Measurements from ENCODE around the gene NFATC3. TPM values are rescaled to one million over a fixed set of nuclear protein-coding genes. Genes with fewer than 3 reads are reported as not detected.

NFATC3 gene
- total and polyA plus RNA-seq, 2 of the 8 experiments (the other 6 are each of a cell fraction or from before 2014, with no cell fraction given) = 17.6 to 34.5 TPM

DNA sequence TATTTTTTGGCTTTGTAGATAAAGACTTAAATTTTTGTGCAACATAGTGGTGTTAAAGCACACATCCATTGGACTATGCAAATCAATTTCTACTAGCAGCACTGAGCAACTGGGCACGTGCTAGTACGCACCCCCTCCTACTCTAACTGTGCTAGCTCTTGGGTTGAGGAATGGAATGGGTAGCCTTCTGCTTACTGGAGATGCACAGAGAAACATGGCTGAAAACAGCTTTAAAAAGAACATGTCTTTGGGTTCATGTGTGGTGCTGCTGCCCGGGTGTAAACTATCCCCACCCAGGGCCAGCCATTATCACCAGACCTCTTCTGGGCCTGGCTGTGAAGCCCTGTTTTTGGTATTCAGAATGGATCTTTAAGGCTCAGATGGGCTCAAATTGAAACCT is 143.5 kb downstream of the NFATC3 start:
- WGBS, 2 experiments (ENCODE audit: extremely low coverage in 1 of 2, insufficient coverage in 1 of 2, insufficient read length in 1 of 2, insufficient replicate concordance in 2 of 2, low coverage in 1 of 2, low lambda C conversion rate in 2 of 2, missing lambda C conversion rate in 1 of 2) = 100% methylated on average over 3 of the region's 3 CpGs; no CpG with 5 or more reads in 1 of the 2 experiments
- Histone ChIP-seq H3K27me3 (replicated peaks in 1 of 4; ENCODE audit: control insufficient read depth in 3 of 4, extremely low read depth in 1 of 4, insufficient read depth in 3 of 4, low read length in 3 of 4) (no peaks in the 10 kb centered on the region), H3K9me3 (ENCODE audit: insufficient read depth in 2 of 2, low read depth in 1 of 2, low read length in 1 of 2) (no peaks in the 10 kb centered on the region), H3K4ac (replicated peaks; ENCODE audit: insufficient read length, low read depth, low read length) (no peak overlapping the region), H4K5ac (ENCODE audit: insufficient read length, low read depth, low read length) (no peak overlapping the region), H3K4me3 (ENCODE audit: extremely low read depth in 1 of 4, insufficient read depth in 2 of 4, low read depth in 3 of 4, low read length in 4 of 4) (no peak overlapping the region), H3K23me2 (ENCODE audit: low read depth, low read length) (no peaks in the 10 kb centered on the region), H2BK120ac (replicated peaks; ENCODE audit: low read depth, low read length) (no peak overlapping the region), H2BK12ac (ENCODE audit: low read depth, low read length) (no peak overlapping the region), H3K4me2 (ENCODE audit: insufficient read depth in 1 of 2, low read depth in 2 of 2, low read length in 2 of 2) (no peak overlapping the region), H4K8ac (ENCODE audit: extremely low read depth, insufficient read depth, low read length) (no peak overlapping the region), H2BK15ac (ENCODE audit: low read length) (no peak overlapping the region), H2BK20ac (ENCODE audit: low read length) (no peak overlapping the region), H3K79me2 (ENCODE audit: control insufficient read depth in 1 of 2, insufficient read depth in 2 of 2, low read length in 2 of 2) (peaks cover 5 to 7% of the 10 kb centered on the region in 2 experiments), H3K56ac (replicated peaks; ENCODE audit: insufficient read length, low read depth, low read length) (no peak overlapping the region), H3K18ac (ENCODE audit: extremely low read depth, low read length) (no peak overlapping the region), H3K4me1 (replicated peaks in 1 of 4; ENCODE audit: control insufficient read depth in 3 of 4, insufficient read depth in 4 of 4, low read length in 3 of 4) (peaks cover 0 to 5% (median 1%) of the 10 kb centered on the region in 4 experiments; a peak in 3 of 7 replicates), H3K27ac (ENCODE audit: low read depth, low read length) (no peak overlapping the region), H3K79me1 (ENCODE audit: low read depth, low read length) (peaks cover 5% of the 10 kb centered on the region; the same call in 1 of the 2 replicates), H4K91ac (replicated peaks; ENCODE audit: insufficient read length, low read length) (no peak overlapping the region), H2AFZ (ENCODE audit: low read length) (no peak overlapping the region), H3K9ac (replicated peaks in 1 of 4; ENCODE audit: extremely low read depth in 1 of 4, low read depth in 3 of 4, low read length in 3 of 4) (no peak overlapping the region), H3K23ac (ENCODE audit: insufficient read length) (no peak overlapping the region), H4K20me1 (replicated peaks in 1 of 2; ENCODE audit: control insufficient read depth in 1 of 2, insufficient read depth in 2 of 2, low read length in 2 of 2) (peaks cover 12 to 21% of the 10 kb centered on the region in 2 experiments), H3K14ac (ENCODE audit: insufficient read length) (no peak overlapping the region), H2AK5ac (ENCODE audit: low read depth, low read length) (no peak overlapping the region), H2BK5ac (ENCODE audit: low read depth, low read length) (no peak overlapping the region), H3K36me3 (ENCODE audit: control insufficient read depth in 2 of 4, insufficient read depth in 4 of 4, low read length in 3 of 4) (peaks cover 9 to 40% (median 29%) of the 10 kb centered on the region in 4 experiments)
- FAIRE-seq (no peak), DNase-seq (ENCODE audit: low read depth in 1 of 2, low spot score in 2 of 2) (no peak)
- ChIA-PET POLR2A (ENCODE audit: partially characterized antibody) (interaction anchor here (0.6 to 4.4 kb wide), 7 partner anchors 8 to 352 kb away, joined by 3 to 20 read pairs (median 3); partner anchors contain the start of gene NFATC3), CTCF (ENCODE audit: partially characterized antibody) (interaction anchor here (0.6 to 5.6 kb wide), 24 partner anchors 9 to 294 kb away, joined by 3 to 68 read pairs (median 4); partner anchors contain the start of gene NFATC3)
- no peak for TF ChIP-seq RBBP5 (IDR thresholded peaks at IDR 0.05; ENCODE audit: borderline replicate concordance, low read depth, low read length)
- TF ChIP-seq FOSL1 (IDR thresholded peaks at IDR 0.05; ENCODE audit: insufficient read depth, low read depth, low read length) = no peak
- no peak for TF ChIP-seq RNF2 (IDR thresholded peaks at IDR 0.05; ENCODE audit: borderline replicate concordance, low read depth, low read length, missing control alignments, poor library complexity, severe bottlenecking)
- no peak for TF ChIP-seq CTBP2 (IDR thresholded peaks at IDR 0.05; ENCODE audit: borderline replicate concordance, insufficient read depth, insufficient read length, low read length)
- no peak for TF ChIP-seq SIX5 (IDR thresholded peaks at IDR 0.05; ENCODE audit: low read depth, low read length)
- TF ChIP-seq SP2 (IDR thresholded peaks at IDR 0.05; ENCODE audit: low read length) = no peak
- TF ChIP-seq RFX5 (IDR thresholded peaks at IDR 0.05; ENCODE audit: borderline replicate concordance, low read depth, low read length) = no peak
- TF ChIP-seq, protein P1, sequence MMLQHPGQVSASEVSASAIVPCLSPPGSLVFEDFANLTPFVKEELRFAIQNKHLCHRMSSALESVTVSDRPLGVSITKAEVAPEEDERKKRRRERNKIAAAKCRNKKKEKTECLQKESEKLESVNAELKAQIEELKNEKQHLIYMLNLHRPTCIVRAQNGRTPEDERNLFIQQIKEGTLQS (IDR thresholded peaks at IDR 0.05; ENCODE audit: insufficient read depth, low read depth, low read length) = no peak
- TF ChIP-seq CHD1 (IDR thresholded peaks at IDR 0.05; ENCODE audit: low read depth, low read length) = no peak
- no peak for TF ChIP-seq ZNF274 (IDR thresholded peaks at IDR 0.05; ENCODE audit: borderline replicate concordance, extremely low read depth, low read length)
- TF ChIP-seq SP4 (IDR thresholded peaks at IDR 0.05; ENCODE audit: low read length) = no peak
- TF ChIP-seq GTF2F1 (IDR thresholded peaks at IDR 0.05; ENCODE audit: borderline replicate concordance, low read depth, low read length) = no peak
- TF ChIP-seq SIRT6 (IDR thresholded peaks at IDR 0.05; ENCODE audit: low read length) = no peak
- no peak for TF ChIP-seq KDM5A (IDR thresholded peaks at IDR 0.05; ENCODE audit: low read length)

All from H1 (cell line).